Neuronal stem cell (in vitro differentiated cells): ENCODE results near the gene GLT1D1.

Source experiments
- DNase-seq: peaks from one replicate; pipeline ENCODE4 v3.0.0-alpha.2; 2013; ENCODE audit warnings: low spot score
- H2AFZ ChIP-seq: one replicate; pipeline ENCODE4 v1.6.1; 2013; ENCODE audit warnings: mild to moderate bottlenecking, low read length, inconsistent platforms
- H2AK5ac ChIP-seq: 2 replicates; pipeline ENCODE4 v1.6.1; 2013; ENCODE audit warnings: low read depth, mild to moderate bottlenecking, inconsistent platforms, low read length, moderate library complexity, mixed read lengths
- H2BK120ac ChIP-seq: 2 replicates; pipeline ENCODE4 v1.6.1; 2013; ENCODE audit warnings: low read depth, mild to moderate bottlenecking, inconsistent platforms, low read length, moderate library complexity, mixed read lengths
- H2BK12ac ChIP-seq: one replicate; pipeline ENCODE4 v1.6.1; 2013; ENCODE audit warnings: low read length, inconsistent platforms
- H2BK15ac ChIP-seq: 2 replicates; pipeline ENCODE4 v1.6.1; 2013; ENCODE audit warnings: mild to moderate bottlenecking, low read length, inconsistent platforms, mixed read lengths
- H2BK5ac ChIP-seq: one replicate; pipeline ENCODE4 v1.6.1; 2013; ENCODE audit warnings: inconsistent platforms, mild to moderate bottlenecking, low read length, moderate library complexity
- H3K14ac ChIP-seq: one replicate; pipeline ENCODE4 v1.6.1; 2013; ENCODE audit warnings: low read length, inconsistent platforms
- H3K18ac ChIP-seq: 2 replicates; pipeline ENCODE4 v1.6.1; 2013; ENCODE audit warnings: low read length, inconsistent platforms
- H3K23ac ChIP-seq: 2 replicates; pipeline ENCODE4 v1.6.1; 2013; ENCODE audit warnings: low read depth, mild to moderate bottlenecking, mixed read lengths, low read length, inconsistent platforms; ENCODE audit not compliant: poor library complexity
- H3K27ac ChIP-seq: replicated peaks from 3 replicates; pipeline ENCODE4 v1.5.1; 2013; ENCODE audit warnings: low read length, inconsistent platforms
- H3K27me3 ChIP-seq, 3 experiments: 2 replicates each; pipeline ENCODE4 v1.6.1; 2013; ENCODE audit warnings: low read length in 3 of 3, mild to moderate bottlenecking in 2 of 3, inconsistent platforms in 1 of 3, low read depth in 1 of 3, mixed read lengths in 1 of 3, moderate library complexity in 1 of 3; ENCODE audit not compliant: control insufficient read depth in 3 of 3, insufficient read depth in 3 of 3
- H3K36me3 ChIP-seq, 2 donors: replicated peaks in 1 of 2; 2 replicates each; pipeline ENCODE4 v1.6.1; 2013; ENCODE audit warnings: low read length in 2 of 2; ENCODE audit not compliant: control insufficient read depth in 2 of 2, insufficient read depth in 2 of 2
- H3K4ac ChIP-seq: 2 replicates; pipeline ENCODE4 v1.6.1; 2013; ENCODE audit warnings: inconsistent platforms, mild to moderate bottlenecking, low read length, moderate library complexity
- H3K4me1 ChIP-seq, 2 donors: 1 replicate in 1 of 2; 2 replicates in 1 of 2; pipeline ENCODE4 v1.6.1; 2013; ENCODE audit warnings: low read length in 2 of 2, low read depth in 1 of 2; ENCODE audit not compliant: control insufficient read depth in 2 of 2, insufficient read depth in 1 of 2
- H3K4me2 ChIP-seq: one replicate; pipeline ENCODE4 v1.6.1; 2013; ENCODE audit warnings: mild to moderate bottlenecking, low read length, inconsistent platforms; ENCODE audit not compliant: insufficient read depth, poor library complexity, severe bottlenecking
- H3K4me3 ChIP-seq, 2 donors: 2 replicates each; pipeline ENCODE4 v1.5.1; 2013; ENCODE audit warnings: low read length in 2 of 2, mild to moderate bottlenecking in 2 of 2, inconsistent platforms in 1 of 2, moderate library complexity in 1 of 2
- H3K79me1 ChIP-seq: one replicate; pipeline ENCODE4 v1.6.1; 2013; ENCODE audit warnings: low read depth, mild to moderate bottlenecking, inconsistent platforms, low read length, moderate library complexity
- H3K9ac ChIP-seq: one replicate; pipeline ENCODE4 v1.6.1; 2013; ENCODE audit warnings: mild to moderate bottlenecking, low read depth, low read length, inconsistent platforms; ENCODE audit not compliant: poor library complexity
- H3K9me3 ChIP-seq, 2 donors: replicated peaks in 1 of 2; 2 replicates each; pipeline versions ENCODE3 to v1.6.1; 2013; ENCODE audit warnings: low read length in 2 of 2, mild to moderate bottlenecking in 2 of 2, inconsistent platforms in 1 of 2, low read depth in 1 of 2, mixed read lengths in 1 of 2, moderate library complexity in 1 of 2; ENCODE audit not compliant: control insufficient read depth in 2 of 2, insufficient read depth in 1 of 2
- H4K8ac ChIP-seq: one replicate; pipeline ENCODE4 v1.6.1; 2013; ENCODE audit warnings: low read depth, mild to moderate bottlenecking, inconsistent platforms, low read length, moderate library complexity
- H4K91ac ChIP-seq: one replicate; pipeline ENCODE4 v1.6.1; 2013; ENCODE audit warnings: low read length, low read depth, mild to moderate bottlenecking, inconsistent platforms; ENCODE audit not compliant: poor library complexity
- WGBS, 2 donors: extraction: QIAGEN DNeasy Blood & Tissue Kit; methylation state at CpG; one replicate each; pipeline ENCODE4 v1.1.7; 2013; ENCODE audit warnings: missing lambda C conversion rate in 2 of 2, mixed read lengths in 1 of 2; ENCODE audit not compliant: insufficient read length in 2 of 2, insufficient replicate concordance in 1 of 2; ENCODE audit errors: extremely low coverage in 2 of 2; 5-methylcytosine and 5-hydroxymethylcytosine counted together

Gene GLT1D1

GRCh38 chr12:128971802-128972201 is 118.5 kb downstream of the GLT1D1 start:
- peak; percentile 48 for DNase-seq
- Histone ChIP-seq H2BK15ac (no peak overlapping the region), H3K18ac (no peak overlapping the region), H3K27me3 (peaks cover 0 to 6% (median 0%) of the 10 kb centered on the region in 3 experiments), H3K4me3 (no peak overlapping the region), H4K8ac (no peak overlapping the region), H3K4me2 (no peak overlapping the region), H4K91ac (no peak overlapping the region), H2BK12ac (no peak overlapping the region), H3K27ac (no peak overlapping the region), H3K36me3 (no peaks in the 10 kb centered on the region), H2AFZ (peak overlapping the region; percentile 85), H3K4ac (no peak overlapping the region), H3K9ac (no peak overlapping the region), H2BK5ac (no peak overlapping the region), H3K79me1 (no peaks in the 10 kb centered on the region), H3K23ac (no peak overlapping the region), H2BK120ac (no peak overlapping the region), H3K9me3 (no peaks in the 10 kb centered on the region), H2AK5ac (no peak overlapping the region), H3K14ac (no peak overlapping the region), H3K4me1 (peaks cover 17 to 26% of the 10 kb centered on the region in 2 donors)
- WGBS, 2 donors: no CpG with 5 or more reads among the region's 11 CpGs

GRCh38 chr12:128973883-128974681 is 120.8 kb downstream of the GLT1D1 start:
- peaks cover 17 to 26% of the 10 kb centered on the region in 2 donors for H3K4me1 ChIP-seq
- H2BK120ac ChIP-seq: no peak overlapping the region
- no peak for DNase-seq
- H2BK12ac ChIP-seq: no peak overlapping the region
- no peak overlapping the region for H3K23ac ChIP-seq
- no peak overlapping the region for H2AFZ ChIP-seq
- no peak overlapping the region for H3K4me2 ChIP-seq
- no peak overlapping the region for H2BK15ac ChIP-seq
- H4K91ac ChIP-seq: no peak overlapping the region
- H2BK5ac ChIP-seq: no peak overlapping the region
- no peak overlapping the region for H2AK5ac ChIP-seq
- no peaks in the 10 kb centered on the region for H3K79me1 ChIP-seq
- H3K18ac ChIP-seq: no peak overlapping the region
- no peak overlapping the region for H4K8ac ChIP-seq
- H3K36me3 ChIP-seq: no peaks in the 10 kb centered on the region
- peaks cover 0 to 6% (median 0%) of the 10 kb centered on the region in 3 experiments for H3K27me3 ChIP-seq
- H3K14ac ChIP-seq: peak overlapping the region; percentile 10
- no peak overlapping the region for H3K9ac ChIP-seq
- H3K27ac ChIP-seq: no peak overlapping the region
- no peaks in the 10 kb centered on the region for H3K9me3 ChIP-seq
- no peak overlapping the region for H3K4ac ChIP-seq
- no peak overlapping the region for H3K4me3 ChIP-seq
- no CpG with 5 or more reads among the region's 20 CpGs for WGBS, 2 donors

- H3K18ac ChIP-seq: no peak overlapping the region
- H2AK5ac ChIP-seq: no peak overlapping the region
- H3K23ac ChIP-seq: no peak overlapping the region
- H3K9ac ChIP-seq: no peak overlapping the region
- no peaks in the 10 kb centered on the region for H3K36me3 ChIP-seq
- H2BK5ac ChIP-seq: no peak overlapping the region
- H4K91ac ChIP-seq: no peak overlapping the region
- no peak overlapping the region for H2BK12ac ChIP-seq
- H3K4me2 ChIP-seq: no peak overlapping the region
- H2AFZ ChIP-seq: no peak overlapping the region
- WGBS, 2 donors: no CpG with 5 or more reads among the region's 11 CpGs
- H3K79me1 ChIP-seq: no peaks in the 10 kb centered on the region
- peaks cover 11 to 22% of the 10 kb centered on the region in 2 donors for H3K4me1 ChIP-seq
- no peak overlapping the region for H3K4ac ChIP-seq
- H3K9me3 ChIP-seq: no peaks in the 10 kb centered on the region
- no peak for DNase-seq
- H3K27ac ChIP-seq: no peak overlapping the region
- peak overlapping the region in 1 of 2 donors; percentile 23 for H3K4me3 ChIP-seq
- no peak overlapping the region for H3K14ac ChIP-seq
- no peak overlapping the region for H2BK15ac ChIP-seq
- H3K27me3 ChIP-seq: peaks cover 0 to 6% (median 0%) of the 10 kb centered on the region in 3 experiments
- no peak overlapping the region for H4K8ac ChIP-seq
- no peak overlapping the region for H2BK120ac ChIP-seq
Observed at GRCh38 chr12:128974881-128975280, 121.6 kb downstream of the GLT1D1 start.

DNA sequence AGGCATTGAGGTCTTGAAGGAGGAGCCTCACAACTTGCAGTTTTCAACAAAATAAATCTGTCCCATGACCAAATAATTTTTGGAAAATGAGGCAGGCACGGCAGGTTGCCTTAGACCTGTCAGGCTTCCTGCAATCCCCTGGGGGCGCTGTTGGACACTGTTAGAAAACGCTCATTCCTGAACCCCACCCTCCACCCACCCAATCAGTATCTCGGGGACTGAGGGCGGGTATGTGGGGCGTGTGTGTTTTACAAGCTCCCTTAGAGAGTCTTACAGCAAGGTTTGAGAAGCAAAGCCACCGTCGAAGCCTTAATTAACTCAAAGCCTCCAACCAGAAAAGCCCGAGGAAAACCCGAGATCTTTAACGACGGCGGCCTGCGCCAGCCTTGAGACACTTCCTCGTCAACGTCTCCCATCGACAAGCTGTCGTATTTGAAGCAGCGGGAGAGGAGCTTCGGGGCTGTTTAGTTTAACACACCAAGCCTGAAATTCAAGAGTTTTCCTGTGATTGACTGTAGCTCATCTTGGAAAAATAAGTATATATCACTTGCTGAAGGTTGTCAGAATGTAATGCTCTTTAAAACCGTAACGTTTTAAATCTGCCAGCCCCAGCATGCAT is 123.0 kb downstream of the GLT1D1 start:
- H2AFZ ChIP-seq: no peak overlapping the region
- no peak overlapping the region for H3K18ac ChIP-seq
- no peaks in the 10 kb centered on the region for H3K36me3 ChIP-seq
- no peaks in the 10 kb centered on the region for H3K9me3 ChIP-seq
- no peaks in the 10 kb centered on the region for H3K79me1 ChIP-seq
- no peak overlapping the region for H2BK12ac ChIP-seq
- H3K4me3 ChIP-seq: no peak overlapping the region
- no peak overlapping the region for H3K27ac ChIP-seq
- no peak overlapping the region for H3K23ac ChIP-seq
- H4K8ac ChIP-seq: no peak overlapping the region
- H2BK5ac ChIP-seq: no peak overlapping the region
- H3K4me1 ChIP-seq: peaks cover 8 to 15% of the 10 kb centered on the region in 2 donors
- no peak overlapping the region for H2BK15ac ChIP-seq
- WGBS, 2 donors: no CpG with 5 or more reads among the region's 22 CpGs
- no peak overlapping the region for H2AK5ac ChIP-seq
- H3K4ac ChIP-seq: no peak overlapping the region
- no peak overlapping the region for H3K9ac ChIP-seq
- no peak overlapping the region for H3K14ac ChIP-seq
- H3K27me3 ChIP-seq: no peaks in the 10 kb centered on the region
- no peak overlapping the region for H2BK120ac ChIP-seq
- no peak overlapping the region for H4K91ac ChIP-seq
- peak; percentile 71 for DNase-seq
- peak overlapping the region; percentile 58 for H3K4me2 ChIP-seq
